Caco-2 (cell line): ENCODE results near the gene WDR91. TPM values are rescaled to one million over a fixed set of nuclear protein-coding genes. Genes with fewer than 3 reads are reported as not detected.

ENCODE experiments used
- BruUV-seq: library from RNA; stranded (reverse); fragments of 400-500 nt; replicated peaks from 2 replicates; lab custom pipeline; 2021; lab: Mats Ljungman, UMichigan
- CTCF ChIA-PET: fragments of 300-600 bp; sonication (Branson Sonifier 250); formaldehyde crosslinking; loops from one replicate; lab custom pipeline; 2022; ENCODE audit warnings: antibody characterized with exemption; lab: Charles Lee
- POLR2A ChIA-PET: fragments of 300-600 bp; sonication (Branson Sonifier 250); formaldehyde crosslinking; loops from one replicate; lab custom pipeline; 2022; ENCODE audit warnings: antibody characterized with exemption; lab: Charles Lee
- DNase-seq, 2 experiments: peaks; one replicate each; pipeline versions ENCODE4 v3.0.0 to v3.0.0-alpha.2; 2020 to 2022
- H3K27me3 ChIP-seq: replicated peaks from 2 replicates; pipeline ENCODE4 v1.6.0; 2011; ENCODE audit warnings: low read length; ENCODE audit not compliant: control insufficient read depth, insufficient read depth
- H3K36me3 ChIP-seq: 2 replicates; pipeline ENCODE4 v1.5.1; 2011; ENCODE audit warnings: low read length; ENCODE audit not compliant: control insufficient read depth, insufficient read depth
- H3K4me1 ChIP-seq: fragments of 250-450 bp; sonication (Bioruptor Pico); 2 replicates; pipeline ENCODE4 v1.5.1; 2020; ENCODE audit warnings: mild to moderate bottlenecking
- H3K4me3 ChIP-seq: 2 replicates; pipeline ENCODE4 v1.5.1; 2011; ENCODE audit warnings: low read depth, mild to moderate bottlenecking, control low read depth, low read length
- H3K9me3 ChIP-seq: fragments of 250-450 bp; sonication (Bioruptor Pico); 2 replicates; pipeline ENCODE4 v1.5.1; 2020; ENCODE audit warnings: mild to moderate bottlenecking, moderate library complexity
- H3K27ac Mint-ChIP-seq: one replicate; pipeline ENCODE4 v1.8.0; 2022; ENCODE audit warnings: mixed read lengths; ENCODE audit not compliant: unreplicated experiment
- H3K27me3 Mint-ChIP-seq: one replicate; pipeline ENCODE4 v1.8.0; 2022; ENCODE audit warnings: mixed read lengths; ENCODE audit not compliant: insufficient read depth, unreplicated experiment
- H3K36me3 Mint-ChIP-seq: one replicate; pipeline ENCODE4 v1.8.0; 2022; ENCODE audit warnings: mild to moderate bottlenecking, mixed read lengths; ENCODE audit not compliant: insufficient read depth, unreplicated experiment
- H3K4me1 Mint-ChIP-seq: one replicate; pipeline ENCODE4 v1.8.0; 2022; ENCODE audit warnings: low read depth, mixed read lengths; ENCODE audit not compliant: unreplicated experiment
- H3K4me3 Mint-ChIP-seq: one replicate; pipeline ENCODE4 v1.8.0; 2022; ENCODE audit warnings: mild to moderate bottlenecking, moderate library complexity, mixed read lengths; ENCODE audit not compliant: unreplicated experiment
- H3K9me3 Mint-ChIP-seq: one replicate; pipeline ENCODE4 v1.8.0; 2022; ENCODE audit warnings: mixed read lengths; ENCODE audit not compliant: unreplicated experiment
- CTCF ChIP-seq, 2 experiments: fragments of 200-600 bp in 1 of 2; IDR thresholded peaks; 1 replicate in 1 of 2; 2 replicates in 1 of 2; pipeline versions ENCODE4 v1.5.1 to v1.8.0; 2011 to 2022; ENCODE audit warnings: antibody characterized with exemption in 1 of 2, control low read depth in 1 of 2, inconsistent platforms in 1 of 2, low read depth in 1 of 2, low read length in 1 of 2, mild to moderate bottlenecking in 1 of 2, moderate library complexity in 1 of 2; ENCODE audit not compliant: insufficient read depth in 1 of 2, severe bottlenecking in 1 of 2, unreplicated experiment in 1 of 2
- intact Hi-C: fragments of 100-400 bp; cut with micrococcal nuclease; formaldehyde crosslinking; loops from one replicate; pipeline ENCODE4 v1.10.0; 2022; ENCODE audit not compliant: unreplicated experiment
- total RNA-seq: library from RNA; stranded (reverse); gene quantifications from 2 replicates; pipeline ENCODE4 v1.2.3, GENCODE V29; 2022

WDR91 gene
- total RNA-seq, 1 experiment from 2014 or later: 12.6 TPM

GRCh38 chr7:135258585-135258984, 47.3 kb upstream of the WDR91 start:
- no peaks in the 10 kb centered on the region for H3K36me3 Mint-ChIP-seq
- BruUV-seq: no TSS peak
- CTCF ChIA-PET: interaction anchor here (1.5 kb wide), 1 partner anchor 16 kb away, joined by 5 read pairs; no protein-coding TSS in a partner anchor
- Histone ChIP-seq H3K4me1 (peaks cover 9% of the 10 kb centered on the region), H3K36me3 (no peaks in the 10 kb centered on the region), H3K27me3 (no peaks in the 10 kb centered on the region), H3K4me3 (no peak overlapping the region), H3K9me3 (no peaks in the 10 kb centered on the region)
- POLR2A ChIA-PET: no interaction called here
- no peak for TF ChIP-seq CTCF (IDR thresholded peaks at IDR 0.05; ENCODE audit: insufficient read depth in 1 of 2, low read depth in 1 of 2, low read length in 1 of 2, severe bottlenecking in 1 of 2, unreplicated experiment in 1 of 2)
- DNase-seq: no peak
- peaks cover 23% of the 10 kb centered on the region for H3K4me1 Mint-ChIP-seq
- peaks cover 11% of the 10 kb centered on the region for H3K9me3 Mint-ChIP-seq
- no peak overlapping the region for H3K27ac Mint-ChIP-seq
- intact Hi-C loops: no loop called here
- no peaks in the 10 kb centered on the region for H3K27me3 Mint-ChIP-seq
- no peak overlapping the region for H3K4me3 Mint-ChIP-seq

GRCh38 chr7:135257790-135258189, 46.5 kb upstream of the WDR91 start:
- Mint-ChIP-seq H3K4me1 (peaks cover 23% of the 10 kb centered on the region), H3K27me3 (no peaks in the 10 kb centered on the region), H3K36me3 (no peaks in the 10 kb centered on the region), H3K27ac (no peak overlapping the region), H3K9me3 (peaks cover 7% of the 10 kb centered on the region), H3K4me3 (no peak overlapping the region)
- no peak for TF ChIP-seq CTCF (IDR thresholded peaks at IDR 0.05; ENCODE audit: insufficient read depth in 1 of 2, low read depth in 1 of 2, low read length in 1 of 2, severe bottlenecking in 1 of 2, unreplicated experiment in 1 of 2)
- no peak for DNase-seq
- no TSS peak for BruUV-seq
- peaks cover 9% of the 10 kb centered on the region for H3K4me1 ChIP-seq
- no peak overlapping the region for H3K4me3 ChIP-seq
- POLR2A ChIA-PET: no interaction called here
- no peaks in the 10 kb centered on the region for H3K27me3 ChIP-seq
- intact Hi-C loops: loop anchor here (1.0 kb wide), 1 partner anchor 44 kb away; no protein-coding TSS in a partner anchor
- CTCF ChIA-PET: interaction anchor here (1.5 kb wide), 1 partner anchor 17 kb away, joined by 5 read pairs; no protein-coding TSS in a partner anchor
- no peaks in the 10 kb centered on the region for H3K9me3 ChIP-seq
- H3K36me3 ChIP-seq: no peaks in the 10 kb centered on the region

- Histone ChIP-seq H3K27me3 (no peaks in the 10 kb centered on the region), H3K4me1 (peaks cover 9% of the 10 kb centered on the region), H3K4me3 (no peak overlapping the region), H3K36me3 (no peaks in the 10 kb centered on the region), H3K9me3 (no peaks in the 10 kb centered on the region)
- Mint-ChIP-seq H3K4me1 (peaks cover 23% of the 10 kb centered on the region), H3K27me3 (no peaks in the 10 kb centered on the region), H3K9me3 (no peaks in the 10 kb centered on the region), H3K27ac (no peak overlapping the region), H3K4me3 (no peak overlapping the region), H3K36me3 (no peaks in the 10 kb centered on the region)
- TF ChIP-seq CTCF (IDR thresholded peaks at IDR 0.05; ENCODE audit: insufficient read depth in 1 of 2, low read depth in 1 of 2, low read length in 1 of 2, severe bottlenecking in 1 of 2, unreplicated experiment in 1 of 2): no peak
- DNase-seq: no peak
- CTCF ChIA-PET: no interaction called here
- intact Hi-C loops: no loop called here
- POLR2A ChIA-PET: no interaction called here
- no TSS peak for BruUV-seq
These were observed 42.8 kb upstream of the WDR91 start for GRCh38 chr7:135253851-135254771.
